Measurements from ENCODE around the gene ZNF682.

ZNF682 gene

DNA sequence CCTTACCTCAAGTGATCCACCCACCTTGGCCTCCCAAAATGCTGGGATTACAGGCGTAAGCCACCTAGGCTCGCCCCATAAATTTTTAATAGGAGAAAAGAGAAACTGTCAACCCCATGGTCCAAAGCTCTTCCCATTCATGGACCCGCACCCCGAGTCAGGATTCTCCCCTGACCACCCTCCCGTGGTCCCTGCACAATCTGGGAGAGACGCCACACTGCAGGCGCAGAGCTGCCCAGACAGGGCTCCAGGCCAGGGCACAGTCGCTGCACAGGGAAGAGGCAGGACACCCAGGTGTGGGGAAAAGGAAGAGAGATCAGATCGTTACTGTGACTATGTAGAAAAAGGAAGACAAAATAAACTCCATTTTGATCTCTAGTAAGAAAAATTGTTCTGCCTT is 84.1 kb downstream of the ZNF682 start:
- CTCF ChIA-PET, result interaction anchor here (0.7 kb wide), 1 partner anchor 231 kb away, joined by 3 read pairs; no protein-coding TSS in a partner anchor
- no peak overlapping the region for H3K27ac ChIP-seq
- TF ChIP-seq, protein P1, sequence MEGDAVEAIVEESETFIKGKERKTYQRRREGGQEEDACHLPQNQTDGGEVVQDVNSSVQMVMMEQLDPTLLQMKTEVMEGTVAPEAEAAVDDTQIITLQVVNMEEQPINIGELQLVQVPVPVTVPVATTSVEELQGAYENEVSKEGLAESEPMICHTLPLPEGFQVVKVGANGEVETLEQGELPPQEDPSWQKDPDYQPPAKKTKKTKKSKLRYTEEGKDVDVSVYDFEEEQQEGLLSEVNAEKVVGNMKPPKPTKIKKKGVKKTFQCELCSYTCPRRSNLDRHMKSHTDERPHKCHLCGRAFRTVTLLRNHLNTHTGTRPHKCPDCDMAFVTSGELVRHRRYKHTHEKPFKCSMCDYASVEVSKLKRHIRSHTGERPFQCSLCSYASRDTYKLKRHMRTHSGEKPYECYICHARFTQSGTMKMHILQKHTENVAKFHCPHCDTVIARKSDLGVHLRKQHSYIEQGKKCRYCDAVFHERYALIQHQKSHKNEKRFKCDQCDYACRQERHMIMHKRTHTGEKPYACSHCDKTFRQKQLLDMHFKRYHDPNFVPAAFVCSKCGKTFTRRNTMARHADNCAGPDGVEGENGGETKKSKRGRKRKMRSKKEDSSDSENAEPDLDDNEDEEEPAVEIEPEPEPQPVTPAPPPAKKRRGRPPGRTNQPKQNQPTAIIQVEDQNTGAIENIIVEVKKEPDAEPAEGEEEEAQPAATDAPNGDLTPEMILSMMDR (conservative IDR thresholded peaks at IDR 0.05; ENCODE audit: low read depth), result no peak
- no peak for DNase-seq (ENCODE audit: low spot score)
- POLR2A ChIA-PET (ENCODE audit: low non-redundant PET), result no interaction called here
